H9 (cell line): ENCODE data around the gene SUPT5H. TPM values are rescaled to one million over a fixed set of nuclear protein-coding genes. Genes with fewer than 3 reads are reported as not detected.
A peak's percentile ranks its signal among the peaks of the same experiment; 100 is the strongest.

ENCODE experiments used
- DNase-seq: peaks from one replicate; pipeline ENCODE4 v3.0.0-alpha.2; 2017
- H2AFZ ChIP-seq: one replicate; pipeline ENCODE4 v1.6.1; 2013; ENCODE audit warnings: mild to moderate bottlenecking, low read length, control low read depth, moderate library complexity
- H2AK5ac ChIP-seq: 2 replicates; pipeline ENCODE4 v1.6.1; 2013; ENCODE audit warnings: low read length, control low read depth, mixed read lengths; ENCODE audit not compliant: insufficient read length
- H2BK120ac ChIP-seq: one replicate; pipeline ENCODE4 v1.6.1; 2013; ENCODE audit warnings: low read depth, mild to moderate bottlenecking, low read length, control low read depth, inconsistent platforms; ENCODE audit not compliant: poor library complexity, severe bottlenecking
- H2BK12ac ChIP-seq: 2 replicates; pipeline ENCODE4 v1.6.1; 2013; ENCODE audit warnings: low read length, control low read depth, mixed read lengths, low read depth; ENCODE audit not compliant: insufficient read length
- H2BK15ac ChIP-seq: 2 replicates; pipeline ENCODE4 v1.6.1; 2013; ENCODE audit warnings: low read depth, low read length, control low read depth
- H2BK20ac ChIP-seq: one replicate; pipeline ENCODE4 v1.6.1; 2013; ENCODE audit warnings: low read depth, mild to moderate bottlenecking, low read length, control low read depth, inconsistent platforms; ENCODE audit not compliant: poor library complexity, severe bottlenecking
- H2BK5ac ChIP-seq: 2 replicates; pipeline ENCODE4 v1.6.1; 2013; ENCODE audit warnings: low read length, control low read depth, mixed read lengths; ENCODE audit not compliant: insufficient read length
- H3K14ac ChIP-seq: 2 replicates; pipeline ENCODE4 v1.6.1; 2013; ENCODE audit warnings: low read length, control low read depth; ENCODE audit not compliant: insufficient read depth
- H3K18ac ChIP-seq: 2 replicates; pipeline ENCODE4 v1.6.1; 2013; ENCODE audit warnings: low read depth, mild to moderate bottlenecking, mixed read lengths, low read length, control low read depth; ENCODE audit not compliant: insufficient read length
- H3K23ac ChIP-seq: 2 replicates; pipeline ENCODE4 v1.6.1; 2013; ENCODE audit warnings: low read length, control low read depth, mixed read lengths, low read depth; ENCODE audit not compliant: insufficient read length
- H3K23me2 ChIP-seq: 2 replicates; pipeline ENCODE4 v1.6.1; 2013; ENCODE audit warnings: low read depth, mild to moderate bottlenecking, mixed read lengths, low read length, control low read depth; ENCODE audit not compliant: insufficient read length, poor library complexity, severe bottlenecking
- H3K27ac ChIP-seq: 2 replicates; pipeline ENCODE4 v1.5.1; 2013; ENCODE audit warnings: low read length, control low read depth, mixed read lengths, low read depth; ENCODE audit not compliant: insufficient read length
- H3K27me3 ChIP-seq: 2 replicates; pipeline ENCODE4 v1.6.1; 2013; ENCODE audit warnings: low read length, control low read depth, inconsistent platforms; ENCODE audit not compliant: insufficient read depth
- H3K4ac ChIP-seq: 2 replicates; pipeline ENCODE4 v1.6.1; 2013; ENCODE audit warnings: low read depth, mild to moderate bottlenecking, control low read depth, inconsistent platforms, low read length, moderate library complexity
- H3K4me1 ChIP-seq: 2 replicates; pipeline ENCODE4 v1.6.1; 2013; ENCODE audit warnings: low read length, control low read depth, inconsistent platforms; ENCODE audit not compliant: insufficient read depth
- H3K4me2 ChIP-seq: 2 replicates; pipeline ENCODE4 v1.6.1; 2013; ENCODE audit warnings: low read length, control low read depth, mixed read lengths; ENCODE audit not compliant: insufficient read length, insufficient read depth
- H3K56ac ChIP-seq: 2 replicates; pipeline ENCODE4 v1.6.1; 2013; ENCODE audit warnings: low read depth, mild to moderate bottlenecking, mixed read lengths, low read length, control low read depth; ENCODE audit not compliant: insufficient read length
- H3K79me1 ChIP-seq: 2 replicates; pipeline ENCODE4 v1.6.1; 2013; ENCODE audit warnings: low read depth, mild to moderate bottlenecking, moderate library complexity, low read length, control low read depth, inconsistent platforms; ENCODE audit not compliant: insufficient read depth, poor library complexity, severe bottlenecking
- H3K79me2 ChIP-seq: 2 replicates; pipeline ENCODE4 v1.6.1; 2013; ENCODE audit warnings: low read length, control low read depth, inconsistent platforms; ENCODE audit not compliant: insufficient read depth
- H3K9ac ChIP-seq: 2 replicates; pipeline ENCODE4 v1.6.1; 2013; ENCODE audit warnings: low read length, control low read depth, mixed read lengths; ENCODE audit not compliant: insufficient read length; ENCODE audit errors: extremely low read depth
- H3K9me3 ChIP-seq: one replicate; pipeline ENCODE4 v1.6.1; 2013; ENCODE audit warnings: low read depth, low read length, inconsistent platforms; ENCODE audit not compliant: control insufficient read depth
- H3T11ph ChIP-seq: one replicate; pipeline ENCODE4 v1.6.1; 2013; ENCODE audit warnings: mild to moderate bottlenecking, low read length, control low read depth, inconsistent platforms
- H4K20me1 ChIP-seq: one replicate; pipeline ENCODE4 v1.6.1; 2013; ENCODE audit not compliant: control insufficient read depth, insufficient read length, insufficient read depth
- H4K5ac ChIP-seq: 2 replicates; pipeline ENCODE4 v1.6.1; 2013; ENCODE audit warnings: low read depth, mild to moderate bottlenecking, mixed read lengths, low read length, control low read depth; ENCODE audit not compliant: insufficient read length
- H4K8ac ChIP-seq: replicated peaks from 2 replicates; pipeline ENCODE4 v1.6.1; 2013; ENCODE audit warnings: low read length, control low read depth, mixed read lengths, low read depth; ENCODE audit not compliant: insufficient read length
- H4K91ac ChIP-seq: 2 replicates; pipeline ENCODE4 v1.6.1; 2013; ENCODE audit warnings: low read depth, mild to moderate bottlenecking, moderate library complexity, mixed read lengths, low read length, control low read depth; ENCODE audit not compliant: insufficient read length
- H3K27ac Mint-ChIP-seq, 3 experiments: 2 replicates in 2 of 3; 3 replicates in 1 of 3; pipeline ENCODE4 v1.8.0; 2020 to 2021; ENCODE audit warnings: mixed read lengths in 3 of 3, mild to moderate bottlenecking in 1 of 3, moderate library complexity in 1 of 3
- H3K27me3 Mint-ChIP-seq: 2 replicates; pipeline ENCODE4 v1.8.0; 2021; ENCODE audit warnings: low read depth, mild to moderate bottlenecking, moderate library complexity, mixed read lengths
- H3K36me3 Mint-ChIP-seq, 3 experiments: 2 replicates in 2 of 3; 3 replicates in 1 of 3; pipeline ENCODE4 v1.8.0; 2020 to 2021; ENCODE audit warnings: low read depth in 3 of 3, mixed read lengths in 3 of 3; ENCODE audit not compliant: insufficient read depth in 1 of 3
- H3K4me1 Mint-ChIP-seq, 2 experiments: 2 replicates each; pipeline ENCODE4 v1.8.0; 2020; ENCODE audit warnings: mixed read lengths in 2 of 2
- H3K4me3 Mint-ChIP-seq, 2 experiments: 2 replicates in 1 of 2; 3 replicates in 1 of 2; pipeline ENCODE4 v1.8.0; 2020 to 2021; ENCODE audit warnings: mild to moderate bottlenecking in 2 of 2, mixed read lengths in 2 of 2, moderate library complexity in 1 of 2
- H3K9me3 Mint-ChIP-seq, 2 experiments: 2 replicates in 1 of 2; 3 replicates in 1 of 2; pipeline ENCODE4 v1.8.0; 2020; ENCODE audit warnings: mild to moderate bottlenecking in 2 of 2, mixed read lengths in 2 of 2, moderate library complexity in 1 of 2
- CTCF ChIP-seq: fragments of 200-600 bp; sonication (generic); conservative IDR thresholded peaks from 3 replicates; pipeline ENCODE4 v1.8.0; 2021; ENCODE audit warnings: antibody characterized with exemption, mild to moderate bottlenecking
- WGBS: extraction: QIAGEN DNeasy Blood & Tissue Kit; methylation state at CpG from one replicate; pipeline ENCODE4 v1.1.7; 2013; ENCODE audit warnings: missing lambda C conversion rate, low lambda C conversion rate, mixed read lengths; ENCODE audit not compliant: insufficient read length; ENCODE audit errors: extremely low coverage; 5-methylcytosine and 5-hydroxymethylcytosine counted together
- total RNA-seq: library from RNA; stranded (reverse); gene quantifications from 2 replicates; pipeline ENCODE4 v1.2.1, GENCODE V29; 2021

Gene SUPT5H
- total RNA-seq, 1 experiment from 2014 or later = 145 TPM

GRCh38 chr19:39506598-39506943, 61.2 kb downstream of the SUPT5H start:
- H3K4me3 Mint-ChIP-seq = peak overlapping the region in 1 of 2 experiments; percentile 57; a peak in 3 of 5 replicates
- no peak overlapping the region for H4K5ac ChIP-seq
- H3K4ac ChIP-seq = no peak overlapping the region
- no peak overlapping the region for H2BK15ac ChIP-seq
- H3K9ac ChIP-seq = no peak overlapping the region
- no peak overlapping the region for H3K18ac ChIP-seq
- H3K27me3 Mint-ChIP-seq = peaks cover 85% of the 10 kb centered on the region
- H3K36me3 Mint-ChIP-seq = peaks cover 0 to 11% (median 3%) of the 10 kb centered on the region in 3 experiments; a peak in 3 of 7 replicates
- no peak overlapping the region for H3K14ac ChIP-seq
- H3K23ac ChIP-seq = no peak overlapping the region
- no peak overlapping the region for H2BK20ac ChIP-seq
- DNase-seq = no peak
- TF ChIP-seq CTCF = no peak
- H2AFZ ChIP-seq = no peak overlapping the region
- no peak overlapping the region for H2AK5ac ChIP-seq
- H3K27me3 ChIP-seq = peaks cover 19% of the 10 kb centered on the region; the same call in 1 of the 2 replicates
- H3K27ac Mint-ChIP-seq = no peak overlapping the region
- H3K23me2 ChIP-seq = peaks cover 10% of the 10 kb centered on the region
- H3K79me2 ChIP-seq = no peaks in the 10 kb centered on the region
- peak overlapping the region; percentile 74 for H3K4me2 ChIP-seq
- no peak overlapping the region for H3K27ac ChIP-seq
- H3T11ph ChIP-seq = no peak overlapping the region
- H2BK5ac ChIP-seq = no peak overlapping the region
- no peaks in the 10 kb centered on the region for H4K20me1 ChIP-seq
- no peak overlapping the region for H2BK12ac ChIP-seq
- H3K4me1 Mint-ChIP-seq = peaks cover 9 to 10% of the 10 kb centered on the region in 2 experiments
- no peaks in the 10 kb centered on the region for H3K9me3 ChIP-seq
- H3K56ac ChIP-seq = no peak overlapping the region
- no peak overlapping the region for H2BK120ac ChIP-seq
- no peaks in the 10 kb centered on the region for H3K79me1 ChIP-seq
- H3K4me1 ChIP-seq = no peaks in the 10 kb centered on the region
- no CpG with 5 or more reads among the region's 7 CpGs for WGBS
- H4K91ac ChIP-seq = no peak overlapping the region
- peaks cover 11 to 15% of the 10 kb centered on the region in 2 experiments; a peak in 4 of 5 replicates for H3K9me3 Mint-ChIP-seq
- no peak overlapping the region for H4K8ac ChIP-seq
